Measurements from ENCODE around the gene POTEF.
"Not testable (repeated sequence)": the region's sequence is repeated elsewhere in the genome, so short reads cannot be mapped to it uniquely, and the experiment has no call there.

POTEF gene

DNA sequence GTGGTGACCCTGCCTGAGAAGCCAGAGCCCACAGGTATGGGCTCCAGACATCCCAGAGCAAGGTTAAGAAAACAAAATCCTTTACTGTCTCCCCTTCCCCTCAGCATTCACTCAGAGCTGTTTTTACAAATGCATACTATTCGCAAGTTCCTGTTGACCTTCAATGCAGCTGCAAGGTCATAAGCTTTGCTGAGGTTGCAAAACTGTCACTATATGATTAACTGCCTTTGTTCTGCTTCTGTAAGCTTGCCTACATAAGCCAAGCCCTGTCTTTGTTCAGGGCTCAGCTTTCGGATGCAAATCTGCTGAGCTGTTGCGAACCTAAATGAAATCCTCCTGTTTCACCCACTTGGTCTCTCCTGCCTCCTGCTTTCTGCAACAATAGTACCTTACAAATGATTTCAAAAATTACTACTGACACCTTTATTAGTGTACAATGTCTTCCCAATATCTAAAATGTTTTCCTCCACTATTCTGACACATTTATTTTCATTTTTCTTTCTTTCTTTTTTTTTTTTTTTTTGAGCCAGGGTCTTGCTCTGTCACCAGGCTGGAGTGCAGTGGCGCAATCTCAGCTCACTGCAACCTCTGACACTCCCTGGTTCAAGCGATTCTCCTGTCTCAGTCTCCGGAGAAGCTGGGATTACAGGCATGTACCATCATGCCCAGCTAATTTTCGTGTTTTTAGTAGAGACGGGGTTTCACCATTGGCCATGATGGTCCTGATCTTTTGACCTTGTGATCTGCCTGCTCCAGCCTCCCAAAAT lies 26.2 kb downstream of the POTEF start:
- not testable (repeated sequence) for DNase-seq

DNA sequence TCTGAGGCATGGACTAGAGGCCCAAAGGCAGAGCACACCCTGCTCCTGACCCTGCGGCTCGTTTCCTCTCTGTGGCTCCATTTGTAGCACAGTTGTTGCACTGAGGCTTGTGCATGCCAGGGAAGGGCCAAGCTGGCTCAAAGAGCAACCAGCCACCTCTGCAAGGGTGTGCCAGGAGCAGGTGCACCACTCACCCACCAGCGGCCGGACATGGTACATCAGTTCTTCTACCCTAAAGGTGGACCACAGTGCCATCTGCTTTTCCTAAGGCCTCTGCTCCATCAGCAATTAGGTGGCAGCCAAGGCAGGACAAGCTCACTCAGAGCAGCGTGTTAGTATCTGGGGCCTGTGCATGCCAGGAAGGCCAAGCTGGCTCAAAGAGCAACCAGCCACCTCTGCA lies 66.4 kb downstream of the POTEF start:
- DNase-seq: not testable (repeated sequence)

DNA sequence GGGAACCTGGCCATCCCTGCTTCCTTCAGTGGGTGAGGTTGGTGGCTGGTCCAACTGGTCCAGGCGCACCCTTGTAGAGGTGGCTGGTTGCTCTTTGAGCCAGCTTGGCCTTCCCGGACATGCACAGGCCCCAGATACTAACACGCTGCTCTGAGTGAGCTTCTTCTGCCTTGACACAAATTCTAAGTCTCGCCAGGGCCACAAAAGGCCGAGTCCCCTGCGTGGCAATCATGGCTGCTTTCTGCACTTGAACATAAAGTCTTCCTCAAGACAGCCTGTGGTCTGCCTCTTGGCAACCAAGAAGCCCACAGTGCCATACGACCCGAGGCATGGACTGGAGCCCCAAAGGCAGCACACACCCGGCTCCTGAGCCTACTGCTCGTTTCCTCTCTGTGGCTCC lies 69.0 kb downstream of the POTEF start:
- DNase-seq: not testable (repeated sequence)

DNA sequence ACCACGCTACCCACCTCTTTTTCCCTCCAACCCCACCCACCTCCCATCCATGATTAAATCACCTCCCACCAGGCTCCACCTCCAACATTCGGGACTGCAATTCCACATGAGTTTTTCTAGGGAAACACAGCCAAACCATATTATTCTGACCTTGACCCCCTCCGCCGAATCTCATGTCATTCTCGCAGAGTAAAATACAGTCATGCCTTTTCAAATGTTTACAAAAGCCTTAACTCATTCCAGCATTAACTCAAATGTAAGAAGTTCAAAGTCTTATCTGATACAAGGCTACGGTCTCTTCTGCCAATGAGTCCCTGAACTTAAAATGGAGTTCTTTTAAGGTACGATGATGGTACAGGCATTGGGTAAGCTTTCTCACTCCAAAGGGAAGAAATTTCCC lies 72.7 kb downstream of the POTEF start:
- not testable (repeated sequence) for DNase-seq

DNA sequence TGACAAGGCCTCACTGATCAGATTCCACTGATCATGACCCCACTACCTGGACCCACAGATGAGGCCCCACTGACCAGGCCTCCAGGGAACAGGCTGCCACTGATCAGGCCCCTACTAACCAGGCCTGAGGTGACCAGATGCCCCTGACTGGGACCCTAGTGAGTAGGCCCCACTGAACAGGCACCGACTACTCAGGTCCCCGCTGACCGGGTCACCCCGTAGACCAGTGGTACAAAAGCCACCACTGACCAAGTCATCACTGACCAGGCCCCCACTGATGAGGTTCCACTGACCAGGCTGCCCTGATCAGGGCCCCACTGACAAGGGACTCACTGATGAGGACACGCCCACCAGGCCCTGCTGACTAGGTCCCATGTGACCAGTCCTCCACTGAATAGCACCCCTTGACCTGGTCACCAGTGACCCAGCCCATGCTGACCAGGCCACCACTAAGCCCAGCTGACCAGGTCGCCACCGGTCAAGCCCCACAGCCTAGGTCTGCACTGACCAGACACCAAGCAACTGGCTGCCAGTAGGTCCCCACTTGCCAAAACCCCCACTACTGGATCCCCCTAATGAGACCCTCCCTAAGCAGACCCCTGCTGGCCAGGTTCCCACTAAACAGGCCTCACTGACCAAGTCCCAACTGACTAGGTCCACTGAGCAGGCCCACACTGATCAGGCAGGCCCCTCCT lies 75.7 kb downstream of the POTEF start:
- not testable (repeated sequence) for DNase-seq

DNA sequence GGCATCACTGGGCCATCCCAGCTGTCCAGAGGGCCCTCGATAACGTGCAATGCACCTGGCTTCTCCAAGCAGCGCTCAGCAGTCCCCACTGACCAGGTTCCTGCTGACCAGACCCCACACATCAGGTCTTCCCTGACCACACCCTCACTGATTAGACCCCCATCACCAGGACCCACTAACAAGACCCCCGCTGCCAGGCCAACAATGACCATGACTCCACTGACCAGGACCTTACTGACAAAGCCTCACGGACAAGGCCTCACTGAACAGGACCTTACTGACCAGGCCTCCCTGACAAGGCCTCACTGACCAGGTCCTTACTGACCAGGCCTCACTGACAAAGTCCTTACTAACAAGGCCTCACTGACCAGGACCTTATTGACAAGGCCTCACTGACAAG lies 76.6 kb downstream of the POTEF start:
- DNase-seq: not testable (repeated sequence)

DNA sequence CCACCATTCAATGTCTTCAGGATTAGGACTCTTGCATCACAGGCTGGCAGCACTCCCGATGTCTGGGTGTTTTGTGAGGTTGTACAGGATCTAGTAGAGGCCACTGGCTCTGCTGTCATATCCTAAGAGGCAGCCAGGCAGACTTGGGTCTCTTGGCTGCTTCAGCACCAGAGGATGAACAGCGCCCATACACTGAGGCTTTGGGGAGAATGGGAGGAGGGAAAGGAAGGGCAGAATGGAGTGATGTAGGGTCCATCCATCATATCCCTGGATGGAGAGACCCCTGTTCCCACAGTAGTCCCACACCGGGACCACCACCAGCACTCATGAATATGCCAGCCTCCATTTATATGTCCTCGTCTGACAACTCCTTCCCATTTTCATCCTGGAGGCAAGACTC lies 80.6 kb downstream of the POTEF start:
- not testable (repeated sequence) for DNase-seq

DNA sequence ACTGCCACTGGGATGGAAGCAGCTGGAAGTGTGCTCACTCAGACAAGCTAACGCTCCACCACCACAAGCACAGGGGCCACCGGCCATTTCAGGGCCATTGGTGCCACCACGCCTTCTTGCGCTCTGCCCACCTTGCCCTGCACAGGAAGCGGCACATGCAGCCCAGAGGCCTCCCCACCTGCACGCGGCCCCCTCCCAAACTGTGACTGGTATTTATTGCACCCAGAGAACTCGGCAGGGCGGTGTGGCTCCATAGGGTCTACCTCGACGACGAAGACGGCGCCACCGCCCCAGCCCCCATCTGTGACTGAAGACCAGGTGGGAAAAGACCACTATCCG lies 90.8 kb downstream of the POTEF start:
- not testable (repeated sequence) for DNase-seq

DNA sequence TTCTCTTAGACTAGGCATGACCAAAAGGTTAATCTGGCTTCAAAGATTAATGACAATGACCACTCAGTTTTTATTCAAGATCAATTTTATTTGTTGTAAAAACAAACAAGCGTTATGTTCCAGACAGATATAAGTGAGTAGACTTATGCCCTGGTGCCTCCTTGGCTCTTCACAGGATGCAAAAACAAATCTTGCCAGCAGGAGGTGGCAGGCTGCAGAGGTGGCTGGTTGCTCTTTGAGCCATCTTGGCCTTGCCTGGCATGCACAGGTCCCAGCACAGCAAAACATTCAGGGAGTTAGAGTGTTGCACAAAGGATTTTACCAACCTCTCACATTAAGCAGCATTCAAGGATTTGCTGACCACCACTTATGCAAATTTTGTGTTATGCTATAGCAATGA lies 103.1 kb downstream of the POTEF start:
- not testable (repeated sequence) for DNase-seq

All from inflammatory macrophage treated with lipopolysaccharide for 1 hour (primary cell).